LNCAP (cell line): ENCODE measurements around the gene TRIM32.

Experiments
- TF ChIP-seq, protein P1 (sequence below): fragments of 450-650 bp; IDR thresholded peaks from 2 replicates; pipeline ENCODE4 v1.5.1; 2017; ENCODE audit warnings: mild to moderate bottlenecking

Gene TRIM32

DNA sequence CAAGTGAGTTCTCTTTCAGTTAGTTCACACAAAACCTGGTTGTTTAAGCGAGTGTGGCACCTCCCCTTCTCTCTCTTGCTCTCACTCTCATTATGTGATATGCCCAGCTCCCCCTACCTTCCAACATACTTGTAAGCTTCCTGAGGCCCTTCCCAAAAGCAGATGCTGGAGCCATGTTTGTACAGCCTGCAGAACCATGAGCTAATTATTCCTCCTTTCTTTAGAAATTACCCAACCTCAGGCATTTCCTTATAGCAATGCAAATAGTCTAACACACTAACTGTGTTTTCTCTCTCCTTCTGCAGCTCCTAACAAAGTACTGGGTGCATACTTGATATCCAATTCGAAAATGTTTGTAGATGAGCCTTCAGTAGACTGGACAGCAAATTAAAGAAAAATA lies 62.7 kb downstream of the TRIM32 start:
- TF ChIP-seq, protein P1, sequence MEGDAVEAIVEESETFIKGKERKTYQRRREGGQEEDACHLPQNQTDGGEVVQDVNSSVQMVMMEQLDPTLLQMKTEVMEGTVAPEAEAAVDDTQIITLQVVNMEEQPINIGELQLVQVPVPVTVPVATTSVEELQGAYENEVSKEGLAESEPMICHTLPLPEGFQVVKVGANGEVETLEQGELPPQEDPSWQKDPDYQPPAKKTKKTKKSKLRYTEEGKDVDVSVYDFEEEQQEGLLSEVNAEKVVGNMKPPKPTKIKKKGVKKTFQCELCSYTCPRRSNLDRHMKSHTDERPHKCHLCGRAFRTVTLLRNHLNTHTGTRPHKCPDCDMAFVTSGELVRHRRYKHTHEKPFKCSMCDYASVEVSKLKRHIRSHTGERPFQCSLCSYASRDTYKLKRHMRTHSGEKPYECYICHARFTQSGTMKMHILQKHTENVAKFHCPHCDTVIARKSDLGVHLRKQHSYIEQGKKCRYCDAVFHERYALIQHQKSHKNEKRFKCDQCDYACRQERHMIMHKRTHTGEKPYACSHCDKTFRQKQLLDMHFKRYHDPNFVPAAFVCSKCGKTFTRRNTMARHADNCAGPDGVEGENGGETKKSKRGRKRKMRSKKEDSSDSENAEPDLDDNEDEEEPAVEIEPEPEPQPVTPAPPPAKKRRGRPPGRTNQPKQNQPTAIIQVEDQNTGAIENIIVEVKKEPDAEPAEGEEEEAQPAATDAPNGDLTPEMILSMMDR: no peak

DNA sequence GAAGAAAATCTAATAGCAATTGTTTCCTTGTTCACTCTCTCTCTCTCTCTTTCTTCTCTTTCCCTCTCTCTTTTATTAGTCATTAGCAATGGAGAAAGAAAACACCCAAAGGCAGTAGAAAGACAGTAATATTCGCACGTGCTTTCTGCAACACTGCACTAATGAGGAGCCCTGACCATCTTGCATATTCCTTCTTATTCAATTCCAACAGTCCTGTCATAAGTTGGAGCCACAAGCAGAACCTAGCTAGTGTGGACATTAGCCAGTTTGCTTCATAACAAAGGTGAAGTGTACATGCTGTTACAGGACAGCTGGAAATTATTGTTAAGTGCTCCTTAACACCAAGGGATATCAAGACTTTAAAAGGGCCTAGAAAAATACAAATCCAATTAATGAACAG lies 63.4 kb downstream of the TRIM32 start:
- TF ChIP-seq, protein P1: no peak
